Measurements from ENCODE around the gene CYLC2. TPM values are rescaled to one million over a fixed set of nuclear protein-coding genes. Genes with fewer than 3 reads are reported as not detected.

The CYLC2 gene
- not detected for total RNA-seq
- 0.02 TPM for polyA plus RNA-seq
- long read RNA-seq, donor 1, result 0 reads
- long read RNA-seq, donor 2, result 0 reads
- long read RNA-seq, donor 3, result 0 reads
- long read RNA-seq, donor 4, result 0 reads
- long read RNA-seq, donor 5, result 0 reads
- long read RNA-seq, donor 6, result 0 reads
- long read RNA-seq, donor 7, result 0 reads
- long read RNA-seq, donor 8, result 0 reads
- long read RNA-seq, donor 9, result 0 reads
- long read RNA-seq, donor 10, result 0 reads

GRCh38 chr9:102995033-102995432 is at the start of gene CYLC2:
Gene CYLC2 (plus strand): TSS chr9:102995333. CDS start chr9:102995381, 48 bp downstream.
- no peak for DNase-seq (ENCODE audit: low read depth in 6 of 9, low spot score in 9 of 9)
- no peaks in the 10 kb centered on the region for H3K4me1 ChIP-seq (ENCODE audit: control insufficient read depth in 2 of 2, insufficient read depth in 2 of 2, low read length in 2 of 2)
- H3K27me3 ChIP-seq (ENCODE audit: control insufficient read depth in 2 of 2, insufficient read depth in 1 of 2, low read length in 1 of 2), result no peaks in the 10 kb centered on the region
- no peaks in the 10 kb centered on the region for H3K36me3 ChIP-seq (ENCODE audit: control insufficient read depth in 2 of 2, insufficient read depth in 2 of 2, low read length in 1 of 2)
- H3K27ac ChIP-seq (ENCODE audit: low read depth in 1 of 2, low read length in 1 of 2), result no peak within 1 kb of the TSS
- no peaks in the 10 kb centered on the region for H3K9me3 ChIP-seq (ENCODE audit: control insufficient read depth in 2 of 2, insufficient read depth in 1 of 2, low read length in 1 of 2)
- H3K4me3 ChIP-seq (ENCODE audit: low read length in 2 of 2), result no peak within 1 kb of the TSS

- Histone ChIP-seq H3K9me3 (ENCODE audit: control insufficient read depth in 2 of 2, insufficient read depth in 1 of 2, low read length in 1 of 2) (no peaks in the 10 kb centered on the region), H3K27me3 (ENCODE audit: control insufficient read depth in 2 of 2, insufficient read depth in 1 of 2, low read length in 1 of 2) (no peaks in the 10 kb centered on the region), H3K36me3 (ENCODE audit: control insufficient read depth in 2 of 2, insufficient read depth in 2 of 2, low read length in 1 of 2) (no peaks in the 10 kb centered on the region), H3K27ac (ENCODE audit: low read depth in 1 of 2, low read length in 1 of 2) (no peak overlapping the region), H3K4me3 (ENCODE audit: low read length in 2 of 2) (no peak overlapping the region), H3K4me1 (ENCODE audit: control insufficient read depth in 2 of 2, insufficient read depth in 2 of 2, low read length in 2 of 2) (no peaks in the 10 kb centered on the region)
- WGBS, result 69% methylated on average over 2 of the region's 2 CpGs
- no peak for DNase-seq (ENCODE audit: low read depth in 6 of 9, low spot score in 9 of 9)
These were observed 44.8 kb upstream of the CYLC2 start for GRCh38 chr9:102950346-102950745.

GRCh38 chr9:102966999-102967398 is 28.1 kb upstream of the CYLC2 start:
- H3K27me3 ChIP-seq (ENCODE audit: control insufficient read depth in 2 of 2, insufficient read depth in 1 of 2, low read length in 1 of 2), result no peaks in the 10 kb centered on the region
- H3K4me1 ChIP-seq (ENCODE audit: control insufficient read depth in 2 of 2, insufficient read depth in 2 of 2, low read length in 2 of 2), result no peaks in the 10 kb centered on the region
- no peak for DNase-seq (ENCODE audit: low read depth in 6 of 9, low spot score in 9 of 9)
- H3K4me3 ChIP-seq (ENCODE audit: low read length in 2 of 2), result no peak overlapping the region
- WGBS, result 93% methylated on average over 7 of the region's 7 CpGs
- peaks cover 0 to 11% of the 10 kb centered on the region in 2 donors for H3K9me3 ChIP-seq (ENCODE audit: control insufficient read depth in 2 of 2, insufficient read depth in 1 of 2, low read length in 1 of 2)
- H3K36me3 ChIP-seq (ENCODE audit: control insufficient read depth in 2 of 2, insufficient read depth in 2 of 2, low read length in 1 of 2), result no peaks in the 10 kb centered on the region
- H3K27ac ChIP-seq (ENCODE audit: low read depth in 1 of 2, low read length in 1 of 2), result no peak overlapping the region

GRCh38 chr9:102967979-102968378 is 27.2 kb upstream of the CYLC2 start:
- Histone ChIP-seq H3K4me1 (ENCODE audit: control insufficient read depth in 2 of 2, insufficient read depth in 2 of 2, low read length in 2 of 2) (no peaks in the 10 kb centered on the region), H3K9me3 (ENCODE audit: control insufficient read depth in 2 of 2, insufficient read depth in 1 of 2, low read length in 1 of 2) (peaks cover 0 to 11% of the 10 kb centered on the region in 2 donors), H3K27me3 (ENCODE audit: control insufficient read depth in 2 of 2, insufficient read depth in 1 of 2, low read length in 1 of 2) (no peaks in the 10 kb centered on the region), H3K27ac (ENCODE audit: low read depth in 1 of 2, low read length in 1 of 2) (no peak overlapping the region), H3K36me3 (ENCODE audit: control insufficient read depth in 2 of 2, insufficient read depth in 2 of 2, low read length in 1 of 2) (no peaks in the 10 kb centered on the region), H3K4me3 (ENCODE audit: low read length in 2 of 2) (no peak overlapping the region)
- no peak for DNase-seq (ENCODE audit: low read depth in 6 of 9, low spot score in 9 of 9)
- WGBS, result 94% methylated on average over 2 of the region's 2 CpGs

- DNase-seq (ENCODE audit: low read depth in 6 of 9, low spot score in 9 of 9), result no peak
- peaks cover 0 to 6% of the 10 kb centered on the region in 2 donors for H3K9me3 ChIP-seq (ENCODE audit: control insufficient read depth in 2 of 2, insufficient read depth in 1 of 2, low read length in 1 of 2)
- H3K4me1 ChIP-seq (ENCODE audit: control insufficient read depth in 2 of 2, insufficient read depth in 2 of 2, low read length in 2 of 2), result no peaks in the 10 kb centered on the region
- H3K27ac ChIP-seq (ENCODE audit: low read depth in 1 of 2, low read length in 1 of 2), result no peak overlapping the region
- no peaks in the 10 kb centered on the region for H3K36me3 ChIP-seq (ENCODE audit: control insufficient read depth in 2 of 2, insufficient read depth in 2 of 2, low read length in 1 of 2)
- no peaks in the 10 kb centered on the region for H3K27me3 ChIP-seq (ENCODE audit: control insufficient read depth in 2 of 2, insufficient read depth in 1 of 2, low read length in 1 of 2)
- WGBS, result 89% methylated on average over 2 of the region's 2 CpGs
- no peak overlapping the region for H3K4me3 ChIP-seq (ENCODE audit: low read length in 2 of 2)
These were observed 22.4 kb upstream of the CYLC2 start for GRCh38 chr9:102972780-102973179.

- 81% methylated on average over 1 of the region's 1 CpG for WGBS
- H3K4me3 ChIP-seq (ENCODE audit: low read length in 2 of 2), result no peak overlapping the region
- no peak for DNase-seq (ENCODE audit: low read depth in 6 of 9, low spot score in 9 of 9)
- no peak overlapping the region for H3K27ac ChIP-seq (ENCODE audit: low read depth in 1 of 2, low read length in 1 of 2)
- no peaks in the 10 kb centered on the region for H3K9me3 ChIP-seq (ENCODE audit: control insufficient read depth in 2 of 2, insufficient read depth in 1 of 2, low read length in 1 of 2)
- H3K36me3 ChIP-seq (ENCODE audit: control insufficient read depth in 2 of 2, insufficient read depth in 2 of 2, low read length in 1 of 2), result no peaks in the 10 kb centered on the region
- no peaks in the 10 kb centered on the region for H3K27me3 ChIP-seq (ENCODE audit: control insufficient read depth in 2 of 2, insufficient read depth in 1 of 2, low read length in 1 of 2)
- H3K4me1 ChIP-seq (ENCODE audit: control insufficient read depth in 2 of 2, insufficient read depth in 2 of 2, low read length in 2 of 2), result no peaks in the 10 kb centered on the region
These were observed 20.6 kb upstream of the CYLC2 start for GRCh38 chr9:102974530-102974929.

GRCh38 chr9:102975251-102975650 is 19.9 kb upstream of the CYLC2 start:
- no peak for DNase-seq (ENCODE audit: low read depth in 6 of 9, low spot score in 9 of 9)
- 90% methylated on average over 4 of the region's 4 CpGs for WGBS
- no peak overlapping the region for H3K4me3 ChIP-seq (ENCODE audit: low read length in 2 of 2)
- H3K27me3 ChIP-seq (ENCODE audit: control insufficient read depth in 2 of 2, insufficient read depth in 1 of 2, low read length in 1 of 2), result no peaks in the 10 kb centered on the region
- no peaks in the 10 kb centered on the region for H3K4me1 ChIP-seq (ENCODE audit: control insufficient read depth in 2 of 2, insufficient read depth in 2 of 2, low read length in 2 of 2)
- no peak overlapping the region for H3K27ac ChIP-seq (ENCODE audit: low read depth in 1 of 2, low read length in 1 of 2)
- no peaks in the 10 kb centered on the region for H3K36me3 ChIP-seq (ENCODE audit: control insufficient read depth in 2 of 2, insufficient read depth in 2 of 2, low read length in 1 of 2)
- H3K9me3 ChIP-seq (ENCODE audit: control insufficient read depth in 2 of 2, insufficient read depth in 1 of 2, low read length in 1 of 2), result no peaks in the 10 kb centered on the region

- 72% methylated on average over 3 of the region's 3 CpGs for WGBS
- Histone ChIP-seq H3K27ac (ENCODE audit: low read depth in 1 of 2, low read length in 1 of 2) (no peak overlapping the region), H3K4me1 (ENCODE audit: control insufficient read depth in 2 of 2, insufficient read depth in 2 of 2, low read length in 2 of 2) (no peaks in the 10 kb centered on the region), H3K4me3 (ENCODE audit: low read length in 2 of 2) (no peak overlapping the region), H3K9me3 (ENCODE audit: control insufficient read depth in 2 of 2, insufficient read depth in 1 of 2, low read length in 1 of 2) (no peaks in the 10 kb centered on the region), H3K36me3 (ENCODE audit: control insufficient read depth in 2 of 2, insufficient read depth in 2 of 2, low read length in 1 of 2) (no peaks in the 10 kb centered on the region), H3K27me3 (ENCODE audit: control insufficient read depth in 2 of 2, insufficient read depth in 1 of 2, low read length in 1 of 2) (no peaks in the 10 kb centered on the region)
- no peak for DNase-seq (ENCODE audit: low read depth in 6 of 9, low spot score in 9 of 9)
These were observed 9.8 kb upstream of the CYLC2 start for GRCh38 chr9:102985162-102985895.

GRCh38 chr9:102986425-102986824 is 8.7 kb upstream of the CYLC2 start:
- Histone ChIP-seq H3K4me1 (ENCODE audit: control insufficient read depth in 2 of 2, insufficient read depth in 2 of 2, low read length in 2 of 2) (no peaks in the 10 kb centered on the region), H3K9me3 (ENCODE audit: control insufficient read depth in 2 of 2, insufficient read depth in 1 of 2, low read length in 1 of 2) (no peaks in the 10 kb centered on the region), H3K4me3 (ENCODE audit: low read length in 2 of 2) (no peak overlapping the region), H3K36me3 (ENCODE audit: control insufficient read depth in 2 of 2, insufficient read depth in 2 of 2, low read length in 1 of 2) (no peaks in the 10 kb centered on the region), H3K27me3 (ENCODE audit: control insufficient read depth in 2 of 2, insufficient read depth in 1 of 2, low read length in 1 of 2) (no peaks in the 10 kb centered on the region), H3K27ac (ENCODE audit: low read depth in 1 of 2, low read length in 1 of 2) (no peak overlapping the region)
- no peak for DNase-seq (ENCODE audit: low read depth in 6 of 9, low spot score in 9 of 9)
- 98% methylated on average over 1 of the region's 1 CpG for WGBS
